ENCODE measurements around the gene GLP1R.

Gene GLP1R

GRCh38 chr6:39029156-39030011, 19.2 kb upstream of the GLP1R start:
- no peak overlapping the region for H3K9ac ChIP-seq (ENCODE audit: low read depth, low read length, poor library complexity, severe bottlenecking)
- H3K9me3 ChIP-seq (ENCODE audit: insufficient read depth, low read depth, low read length): no peaks in the 10 kb centered on the region
- H3K4me3 ChIP-seq (ENCODE audit: low read length, poor library complexity, severe bottlenecking): no peak overlapping the region
- H3K9me2 ChIP-seq (replicated peaks; ENCODE audit: low read depth, low read length): no peaks in the 10 kb centered on the region
- no peaks in the 10 kb centered on the region for H3K36me3 ChIP-seq (ENCODE audit: insufficient read depth, low read length)
- H3K27me3 ChIP-seq (ENCODE audit: insufficient read depth, low read length, poor library complexity, severe bottlenecking): no peaks in the 10 kb centered on the region
- H2AFZ ChIP-seq (ENCODE audit: low read length): no peak overlapping the region
- peaks cover 7% of the 10 kb centered on the region for H3K4me1 ChIP-seq (ENCODE audit: insufficient read depth, low read length, poor library complexity, severe bottlenecking)
- no peaks in the 10 kb centered on the region for H4K20me1 ChIP-seq (ENCODE audit: insufficient read depth, low read length, poor library complexity, severe bottlenecking)
- no peaks in the 10 kb centered on the region for H3F3A ChIP-seq (ENCODE audit: low read depth)
- no peaks in the 10 kb centered on the region for H3K79me2 ChIP-seq (ENCODE audit: insufficient read depth, low read length)
- H3K4me2 ChIP-seq (ENCODE audit: low read depth, low read length, poor library complexity, severe bottlenecking): no peak overlapping the region
- peak; percentile 93 for TF ChIP-seq CTCF (conservative IDR thresholded peaks at IDR 0.05; ENCODE audit: low read length)
- no peak for TF ChIP-seq EZH2phosphoT487 (IDR thresholded peaks at IDR 0.05; ENCODE audit: borderline replicate concordance)

GRCh38 chr6:39035681-39036080, 12.9 kb upstream of the GLP1R start:
- H2AFZ ChIP-seq (ENCODE audit: low read length): no peak overlapping the region
- no peaks in the 10 kb centered on the region for H3K27me3 ChIP-seq (ENCODE audit: insufficient read depth, low read length, poor library complexity, severe bottlenecking)
- no peaks in the 10 kb centered on the region for H3K4me1 ChIP-seq (ENCODE audit: insufficient read depth, low read length, poor library complexity, severe bottlenecking)
- no peaks in the 10 kb centered on the region for H3K9me2 ChIP-seq (replicated peaks; ENCODE audit: low read depth, low read length)
- H3K4me2 ChIP-seq (ENCODE audit: low read depth, low read length, poor library complexity, severe bottlenecking): no peak overlapping the region
- H3K4me3 ChIP-seq (ENCODE audit: low read length, poor library complexity, severe bottlenecking): no peak overlapping the region
- H3K79me2 ChIP-seq (ENCODE audit: insufficient read depth, low read length): no peaks in the 10 kb centered on the region
- no peak overlapping the region for H3K9ac ChIP-seq (ENCODE audit: low read depth, low read length, poor library complexity, severe bottlenecking)
- no peaks in the 10 kb centered on the region for H3F3A ChIP-seq (ENCODE audit: low read depth)
- H4K20me1 ChIP-seq (ENCODE audit: insufficient read depth, low read length, poor library complexity, severe bottlenecking): no peaks in the 10 kb centered on the region
- H3K36me3 ChIP-seq (ENCODE audit: insufficient read depth, low read length): no peaks in the 10 kb centered on the region
- TF ChIP-seq CTCF (conservative IDR thresholded peaks at IDR 0.05; ENCODE audit: low read length) (no peak), EZH2phosphoT487 (IDR thresholded peaks at IDR 0.05; ENCODE audit: borderline replicate concordance) (no peak)
- no peaks in the 10 kb centered on the region for H3K9me3 ChIP-seq (ENCODE audit: insufficient read depth, low read depth, low read length)

- Histone ChIP-seq H3K9ac (ENCODE audit: low read depth, low read length, poor library complexity, severe bottlenecking) (no peak overlapping the region), H3K4me1 (ENCODE audit: insufficient read depth, low read length, poor library complexity, severe bottlenecking) (no peaks in the 10 kb centered on the region), H3K9me2 (replicated peaks; ENCODE audit: low read depth, low read length) (no peaks in the 10 kb centered on the region), H3K27me3 (ENCODE audit: insufficient read depth, low read length, poor library complexity, severe bottlenecking) (no peaks in the 10 kb centered on the region), H4K20me1 (ENCODE audit: insufficient read depth, low read length, poor library complexity, severe bottlenecking) (no peaks in the 10 kb centered on the region), H3K36me3 (ENCODE audit: insufficient read depth, low read length) (no peaks in the 10 kb centered on the region), H3F3A (ENCODE audit: low read depth) (no peaks in the 10 kb centered on the region), H2AFZ (ENCODE audit: low read length) (no peak overlapping the region), H3K4me2 (ENCODE audit: low read depth, low read length, poor library complexity, severe bottlenecking) (no peak overlapping the region), H3K79me2 (ENCODE audit: insufficient read depth, low read length) (no peaks in the 10 kb centered on the region), H3K4me3 (ENCODE audit: low read length, poor library complexity, severe bottlenecking) (no peak overlapping the region), H3K9me3 (ENCODE audit: insufficient read depth, low read depth, low read length) (no peaks in the 10 kb centered on the region)
- no peak for TF ChIP-seq CTCF (conservative IDR thresholded peaks at IDR 0.05; ENCODE audit: low read length)
- no peak for TF ChIP-seq EZH2phosphoT487 (IDR thresholded peaks at IDR 0.05; ENCODE audit: borderline replicate concordance)
Observed at GRCh38 chr6:39037082-39037508, 11.5 kb upstream of the GLP1R start.

Measured in Loucy (cell line).